ENCODE data around the gene POC1A.

POC1A gene

GRCh38 chr3:52126036-52126435 lies 28.2 kb downstream of the POC1A start:
- DNase-seq = no peak

- DNase-seq = no peak
Measured at GRCh38 chr3:52124766-52125165, 29.5 kb downstream of the POC1A start.

- DNase-seq = no peak
Measured at GRCh38 chr3:52124126-52124525, 30.1 kb downstream of the POC1A start.

DNA sequence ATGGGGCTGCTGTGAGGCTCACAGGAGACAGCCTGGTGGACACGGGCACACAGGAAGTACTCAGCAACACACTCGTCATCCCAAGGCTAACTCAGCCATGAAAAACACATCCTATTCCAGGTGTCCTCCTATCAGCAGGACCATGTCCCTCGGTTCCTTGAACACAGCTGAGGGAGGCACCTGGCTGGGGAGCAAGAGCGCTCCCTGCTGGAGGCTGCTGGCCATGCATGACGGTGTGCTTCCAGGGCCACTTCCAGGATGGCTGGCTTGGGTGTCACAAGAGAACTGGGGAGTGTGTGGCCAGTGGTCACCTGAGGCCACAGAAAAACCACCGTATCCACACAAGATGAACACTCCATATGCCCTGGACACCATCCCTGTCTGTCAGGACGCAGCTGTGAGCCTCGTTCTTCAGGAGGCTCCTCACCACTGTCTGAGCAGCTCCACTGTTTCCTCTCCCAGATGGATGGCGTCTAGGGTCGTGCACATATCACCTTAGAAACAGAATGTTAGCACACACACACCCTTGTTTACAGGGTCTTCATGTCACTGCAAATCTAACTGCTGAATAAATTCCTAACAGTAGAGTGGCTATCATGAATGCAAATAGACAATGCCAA lies 31.0 kb downstream of the POC1A start:
- DNase-seq = peak; percentile 80

DNA sequence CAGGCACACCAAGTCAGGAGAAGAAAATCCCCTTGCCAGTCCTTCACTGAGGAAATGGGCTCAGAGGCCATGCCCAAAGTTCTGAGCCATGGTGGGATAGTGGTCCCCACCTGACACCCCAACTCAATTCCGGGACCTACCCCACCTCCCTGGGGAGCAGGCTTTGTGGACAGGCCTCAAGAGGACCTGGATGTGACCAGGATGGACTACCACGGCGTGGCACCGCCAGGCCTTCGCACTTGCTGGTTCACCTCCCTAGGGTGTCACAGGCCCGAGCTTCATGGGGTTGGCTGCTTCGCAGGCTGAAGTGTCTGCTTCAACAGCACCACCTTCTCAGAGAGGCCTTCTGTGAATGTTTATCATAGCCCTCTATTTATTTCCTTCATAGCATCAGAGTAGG lies 31.7 kb downstream of the POC1A start:
- no peak for DNase-seq

- peak; percentile 50 for DNase-seq
Measured at GRCh38 chr3:52121813-52122212, 32.4 kb downstream of the POC1A start.

- peak; percentile 77 for DNase-seq
Measured at GRCh38 chr3:52121464-52121805, 32.8 kb downstream of the POC1A start.

- DNase-seq = no peak
Measured at GRCh38 chr3:52120556-52121463, 33.4 kb downstream of the POC1A start.

- DNase-seq = no peak
Measured at GRCh38 chr3:52119826-52120225, 34.4 kb downstream of the POC1A start.

- DNase-seq = no peak
Measured at GRCh38 chr3:52119099-52119498, 35.1 kb downstream of the POC1A start.

DNA sequence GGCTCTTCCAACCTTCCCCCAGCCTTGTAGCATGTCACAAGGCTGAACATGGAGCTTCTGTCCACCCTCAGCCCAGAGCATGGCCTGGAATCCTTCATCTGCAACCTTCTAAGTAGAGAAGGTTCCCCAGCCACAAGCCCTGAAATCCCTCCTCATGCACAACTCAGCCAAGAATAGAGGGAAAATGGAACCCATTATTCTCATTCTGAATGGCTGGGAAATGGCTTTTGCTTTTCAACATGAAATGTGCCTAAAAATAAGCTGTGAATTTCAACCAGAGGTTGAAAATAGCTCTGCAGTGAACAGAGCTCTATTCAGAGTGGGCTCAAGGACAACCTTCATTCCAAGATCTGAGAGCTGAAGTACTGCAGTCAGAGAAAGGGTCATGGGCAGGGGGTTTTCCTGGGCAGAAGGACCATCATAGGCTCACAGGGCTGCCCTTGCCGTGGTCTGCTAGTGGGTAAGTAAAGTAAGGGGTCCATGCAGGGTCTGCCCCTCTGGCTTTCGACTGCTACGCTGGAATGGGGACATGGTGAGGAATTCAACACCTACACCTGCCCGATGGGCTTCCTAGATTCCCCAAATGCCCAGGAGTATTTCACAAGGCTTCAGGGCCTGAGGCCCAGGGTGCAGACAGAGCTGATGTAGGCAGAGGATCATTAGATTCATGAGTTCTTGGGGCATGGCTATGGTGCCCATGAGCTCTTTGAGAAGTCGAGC lies 35.9 kb downstream of the POC1A start:
- no peak for DNase-seq

DNA sequence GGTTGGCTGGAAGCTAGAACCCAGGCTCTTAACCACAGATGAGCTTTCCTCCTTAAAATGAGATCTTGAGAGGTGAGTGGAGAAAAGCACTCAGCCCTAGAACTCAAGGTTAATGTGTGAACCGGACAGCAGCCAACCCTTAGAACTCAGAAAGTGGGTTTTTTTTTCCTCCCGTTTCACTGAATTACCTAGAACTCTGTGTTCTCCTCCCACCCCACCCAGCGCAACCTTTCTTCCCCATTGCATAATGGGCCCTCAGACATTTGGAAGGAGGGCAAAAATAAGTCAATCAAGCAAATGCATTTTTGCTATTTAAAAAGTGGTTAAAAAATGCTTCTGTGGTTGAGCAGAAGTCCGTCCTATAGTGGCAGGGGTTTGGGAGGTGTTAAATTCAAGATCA lies 36.7 kb downstream of the POC1A start:
- DNase-seq = no peak

DNA sequence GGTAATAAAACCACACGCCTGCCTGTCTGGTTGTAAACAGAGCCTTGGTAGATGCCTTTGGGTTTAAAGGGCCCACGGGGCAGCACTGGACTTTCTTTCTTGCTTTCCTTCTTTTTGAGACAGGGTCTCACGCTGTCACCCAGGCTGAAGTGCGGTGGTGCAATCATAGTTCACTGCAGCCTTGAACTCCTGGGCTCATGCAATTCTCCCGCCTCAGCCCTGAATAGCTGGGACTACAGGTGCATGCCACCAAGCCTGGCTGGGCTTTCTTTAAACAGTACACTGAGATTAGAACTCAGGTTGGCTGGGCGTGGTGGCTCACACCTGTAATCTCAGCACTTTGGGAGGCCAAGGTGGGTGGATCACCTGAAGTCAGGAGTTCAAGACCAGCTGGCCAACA lies 42.2 kb downstream of the POC1A start:
- DNase-seq = no peak

DNA sequence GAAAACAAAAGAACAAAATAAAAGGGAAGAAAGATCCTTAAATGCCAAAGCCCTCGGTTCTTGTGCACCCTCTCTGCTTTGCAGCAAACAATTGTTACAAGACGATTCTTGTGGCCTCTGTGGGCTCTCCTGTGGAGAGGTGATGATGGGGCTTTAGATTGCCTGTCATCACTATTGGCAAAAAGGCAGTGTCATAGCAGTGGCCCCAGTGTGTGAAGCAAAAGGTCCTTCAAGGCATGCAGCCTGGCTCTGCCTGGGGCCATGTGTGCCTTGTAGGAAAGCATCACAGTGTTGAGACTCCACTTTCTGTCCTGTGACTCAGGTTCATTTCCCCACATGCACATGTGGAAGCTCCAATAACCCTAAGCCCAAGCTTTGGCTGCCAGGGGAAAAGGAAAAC lies 43.7 kb downstream of the POC1A start:
- DNase-seq = no peak

- DNase-seq = peak; percentile 65
Measured at GRCh38 chr3:52109611-52110301, 44.5 kb downstream of the POC1A start.

- DNase-seq = peak; percentile 70
Measured at GRCh38 chr3:52108302-52109232, 45.7 kb downstream of the POC1A start.

DNA sequence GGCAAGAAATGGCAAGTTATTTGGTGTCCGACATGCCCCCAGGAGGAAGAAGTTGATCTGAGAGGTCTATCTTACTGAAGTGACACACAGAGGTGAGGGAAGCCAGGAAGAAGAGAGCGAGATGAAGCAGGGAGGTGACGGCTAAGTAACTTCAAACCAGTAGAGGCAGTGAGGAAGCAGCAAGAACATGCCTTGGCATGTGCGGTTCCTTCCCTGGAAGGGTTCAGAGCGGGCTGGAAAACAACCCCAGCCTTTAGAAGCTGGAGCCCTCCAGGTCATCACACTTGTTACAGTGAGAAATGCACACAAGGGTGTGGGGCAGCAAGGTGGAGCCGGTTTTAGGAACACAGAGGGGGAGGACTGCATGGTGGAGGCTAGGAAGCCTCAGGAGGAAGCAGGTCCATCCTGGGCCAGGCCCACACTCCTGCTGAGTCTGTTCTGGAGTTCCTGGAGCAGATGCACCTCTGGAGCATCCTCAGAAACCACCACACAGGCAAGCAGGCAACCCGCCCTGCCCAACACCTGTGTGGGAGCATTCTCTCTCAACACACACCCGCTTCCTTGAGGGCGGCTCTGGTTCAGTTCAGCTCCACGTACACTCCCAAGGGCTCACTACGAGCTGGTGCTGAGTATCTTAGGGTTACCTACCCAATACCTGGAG lies 47.1 kb downstream of the POC1A start:
- no peak for DNase-seq

DNA sequence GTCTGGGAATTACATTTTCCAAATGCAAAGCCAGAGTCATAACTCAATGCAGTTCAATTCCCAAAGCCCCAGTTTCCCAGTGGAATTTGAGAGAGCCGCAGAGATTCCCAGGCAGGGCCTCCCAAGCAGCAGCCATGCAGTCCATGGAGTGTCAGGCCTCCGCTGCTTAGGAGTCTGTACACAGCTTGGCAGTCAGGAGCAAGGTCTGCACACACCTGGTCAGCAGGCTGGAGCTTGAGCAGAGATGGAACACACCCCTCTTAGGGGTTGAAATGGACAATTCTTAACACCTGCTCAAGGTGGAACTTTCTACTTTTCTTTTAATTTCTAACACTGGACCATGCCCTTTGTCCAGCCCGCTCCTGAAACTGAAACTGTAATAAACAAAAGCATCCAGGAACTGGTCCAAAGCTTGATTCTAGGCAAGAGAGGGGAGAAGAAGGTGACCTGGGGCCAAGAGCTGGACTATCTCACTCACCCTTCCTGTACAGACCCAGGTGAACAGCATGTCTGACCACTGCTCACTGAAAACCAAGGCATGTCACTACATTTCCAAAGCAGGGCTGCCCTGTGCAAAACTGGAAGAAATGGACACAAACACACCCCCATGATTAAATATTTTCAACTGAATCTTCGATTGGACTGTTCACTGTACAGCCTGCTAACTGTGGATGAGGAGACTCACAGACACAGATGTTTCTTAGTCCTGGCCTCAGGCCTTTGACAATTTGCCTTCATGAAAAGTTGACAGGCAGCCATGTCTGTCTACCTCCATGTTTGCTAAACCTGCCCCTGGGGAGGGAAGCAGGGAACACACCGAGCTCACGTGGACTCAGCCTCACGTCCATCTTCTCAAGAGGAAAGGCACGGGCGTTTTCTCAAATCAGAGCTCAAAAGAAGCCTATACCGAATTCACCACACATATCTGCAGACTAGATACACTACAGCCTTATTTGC lies 49.3 kb downstream of the POC1A start:
- DNase-seq = no peak

GRCh38 chr3:52102934-52103333 lies 51.3 kb downstream of the POC1A start:
- DNase-seq = no peak

DNA sequence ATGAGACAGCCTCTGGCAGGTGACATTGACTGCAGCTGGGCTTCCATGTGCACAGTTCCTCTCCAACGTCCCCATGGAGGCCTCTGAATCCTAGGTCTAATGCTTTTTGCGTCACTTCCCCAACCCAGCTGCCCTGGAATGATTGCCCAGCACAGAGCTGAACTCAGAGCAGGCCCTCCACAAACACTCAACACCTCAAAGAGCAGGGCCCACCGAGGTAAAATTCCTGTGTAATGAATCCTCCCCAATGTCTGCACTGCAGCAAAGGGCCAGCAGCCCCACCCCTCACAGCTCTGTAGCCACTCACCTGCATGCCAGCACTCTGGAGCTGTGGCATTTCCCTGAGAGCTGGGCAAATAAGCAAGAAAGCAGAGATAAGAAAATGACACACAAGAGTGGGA lies 55.2 kb downstream of the POC1A start:
- DNase-seq = no peak

Measured in hematopoietic multipotent progenitor cell treated with erythropoietin and hydrocortisone succinate and interleukin-3 and kit ligand, for 4 days (in vitro differentiated cells).